ENCODE measurements around the gene CLDN17. TPM values are rescaled to one million over a fixed set of nuclear protein-coding genes. Genes with fewer than 3 reads are reported as not detected.

Gene CLDN17, protein sequence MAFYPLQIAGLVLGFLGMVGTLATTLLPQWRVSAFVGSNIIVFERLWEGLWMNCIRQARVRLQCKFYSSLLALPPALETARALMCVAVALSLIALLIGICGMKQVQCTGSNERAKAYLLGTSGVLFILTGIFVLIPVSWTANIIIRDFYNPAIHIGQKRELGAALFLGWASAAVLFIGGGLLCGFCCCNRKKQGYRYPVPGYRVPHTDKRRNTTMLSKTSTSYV
- total RNA-seq, result not detected in 2 replicates
- not detected for polyA plus RNA-seq (2012)

DNA sequence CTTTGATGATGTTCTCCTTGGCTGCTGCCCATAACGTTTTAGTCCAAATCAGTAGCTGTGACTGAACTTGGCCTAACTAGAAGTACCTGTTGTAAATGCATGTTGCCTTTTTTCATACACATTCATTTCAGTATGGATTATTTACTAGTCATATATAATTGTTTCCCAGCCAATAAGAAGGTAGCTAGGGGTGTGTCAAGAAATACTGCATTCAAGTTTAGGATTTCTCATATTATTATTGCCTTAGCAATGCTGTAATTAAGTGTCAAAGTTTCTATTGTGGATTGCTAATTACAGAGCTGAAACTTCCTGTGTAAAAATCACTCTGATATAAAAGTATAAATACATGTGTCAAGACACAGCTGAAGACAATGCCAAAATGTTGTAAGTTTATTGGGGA, at the start of gene CLDN17:
Gene CLDN17, minus strand, starts transcription at position 101 of the 400 bp plus-strand sequence. CDS start 188 bp downstream, outside the sequence.
- no peak for DNase-seq (ENCODE audit: low read depth)

DNA sequence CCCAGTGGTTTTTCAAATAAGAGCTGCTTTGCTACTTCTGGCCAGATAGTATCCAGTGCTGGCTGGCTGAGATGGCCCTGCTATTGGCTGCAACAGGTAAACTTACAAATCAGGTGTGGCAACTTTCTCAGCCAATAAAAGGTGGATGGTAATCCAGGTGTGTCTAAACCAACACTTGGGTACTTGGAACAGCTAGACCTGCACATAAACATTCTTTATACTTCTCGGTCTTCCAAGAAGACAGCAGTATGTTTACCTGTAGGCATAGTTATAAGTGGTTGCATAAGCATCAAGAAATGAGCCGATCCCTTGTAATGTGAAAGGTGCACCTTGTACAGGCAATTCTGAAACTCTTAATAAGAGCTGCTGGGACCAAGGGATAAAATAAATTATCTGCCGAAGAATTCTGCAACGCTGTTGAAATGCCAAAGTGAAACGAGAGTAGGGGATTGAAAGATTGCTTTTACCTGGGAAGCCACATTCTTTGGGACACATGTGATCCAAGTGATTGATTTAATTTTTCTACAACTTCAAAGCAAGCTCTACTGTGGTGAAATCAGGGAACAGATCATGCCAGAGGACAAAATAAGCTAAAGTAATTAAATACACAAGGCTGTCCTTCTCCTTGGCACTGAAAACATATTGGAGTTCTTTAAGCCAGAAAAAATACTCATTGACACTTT, 49.6 kb upstream of the CLDN17 start, which contains the start of gene CLDN8:
Gene CLDN8, minus strand, starts transcription at position 57 of the 683 bp plus-strand sequence. CDS start 172 bp downstream, outside the sequence.
- no peak for DNase-seq (ENCODE audit: low read depth)

DNA sequence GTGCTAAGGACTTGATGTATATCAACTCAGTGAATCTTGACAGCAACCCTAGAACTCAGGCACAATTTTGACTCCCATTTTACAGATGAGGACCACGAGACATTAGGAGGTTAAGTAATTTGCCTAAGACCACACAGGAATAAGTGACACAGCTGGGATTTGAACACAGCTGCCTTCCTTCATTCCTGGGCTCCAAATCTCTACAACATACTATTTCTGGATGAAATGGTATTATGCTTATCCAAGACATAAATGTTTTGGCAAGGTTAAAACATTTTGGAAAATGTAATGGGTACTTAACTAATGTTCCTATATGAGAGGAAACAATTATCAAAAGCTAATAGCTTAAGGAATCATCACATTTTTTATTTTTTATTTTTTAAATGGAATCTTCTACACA, 44.5 kb upstream of the CLDN17 start:
- DNase-seq (ENCODE audit: low read depth), result no peak

DNA sequence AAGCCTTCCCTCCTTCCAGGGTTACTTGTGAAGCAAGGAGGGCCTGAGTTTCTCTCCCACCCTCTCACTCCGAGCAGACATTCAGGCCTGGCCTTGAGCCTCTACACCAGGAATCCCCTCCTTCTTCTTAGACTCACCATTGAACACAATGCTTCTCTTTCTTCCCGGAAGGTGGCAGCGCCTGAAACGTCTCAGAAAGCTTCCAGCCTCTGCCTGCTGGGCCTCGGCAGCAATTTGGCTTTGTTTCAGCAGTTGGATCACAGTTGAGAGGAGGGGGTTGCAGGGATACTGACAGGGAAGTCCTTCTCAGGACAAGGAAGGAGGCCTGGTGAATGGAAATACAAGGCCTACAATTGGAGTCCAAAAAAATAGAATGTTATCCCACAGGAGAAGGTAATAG, 43.0 kb upstream of the CLDN17 start:
- no peak for DNase-seq (ENCODE audit: low read depth)

DNA sequence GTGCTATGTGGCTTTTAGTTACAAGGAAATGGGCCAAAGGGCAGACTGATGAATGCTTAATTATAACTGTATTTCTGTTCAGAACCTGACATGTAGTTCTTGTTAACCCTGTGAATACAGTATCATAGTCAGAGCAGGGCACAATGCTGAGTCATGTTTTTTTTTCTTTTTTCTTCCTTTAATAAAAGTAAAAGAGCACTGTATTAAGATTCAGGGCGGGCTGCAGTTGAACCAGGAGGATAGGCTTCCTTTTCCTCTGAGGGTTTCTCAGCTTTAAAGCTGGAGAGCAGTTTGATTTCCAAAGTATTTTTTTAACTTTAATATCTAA, 40.6 kb upstream of the CLDN17 start:
- no peak for DNase-seq (ENCODE audit: low read depth)

DNA sequence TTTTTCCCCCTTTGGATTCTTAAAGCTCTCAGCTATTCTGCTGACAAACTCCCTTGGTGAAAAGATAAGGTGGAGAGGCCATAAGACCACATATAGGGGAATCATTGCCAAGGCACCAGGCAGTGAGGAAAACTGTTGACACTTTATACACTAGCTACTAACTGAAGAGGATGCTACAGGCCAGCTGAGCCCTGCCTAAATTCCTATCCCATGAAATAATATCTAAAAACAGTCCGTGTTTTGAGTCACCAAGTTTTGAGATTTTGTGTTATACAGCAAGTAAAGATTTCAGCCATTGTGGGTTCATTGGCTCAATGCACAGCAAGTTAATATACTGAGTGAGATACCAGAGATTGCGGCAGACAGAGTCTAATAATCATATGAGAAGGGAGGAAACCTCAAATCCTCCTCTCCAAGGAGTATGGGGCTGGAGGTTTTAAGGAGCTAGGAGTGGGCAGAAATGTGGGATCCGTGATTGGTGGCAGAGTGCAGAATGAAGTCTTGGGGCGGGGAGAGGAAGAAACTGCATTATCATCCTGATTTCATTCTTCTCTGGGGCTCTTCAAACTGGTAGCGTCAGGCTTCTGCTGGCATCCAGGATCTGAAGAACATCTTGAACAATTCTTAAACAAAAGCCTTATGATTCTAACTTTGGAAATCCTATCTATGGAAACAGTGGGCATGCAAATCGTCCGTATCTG, 40.1 kb upstream of the CLDN17 start:
- no peak for DNase-seq (ENCODE audit: low read depth)

DNA sequence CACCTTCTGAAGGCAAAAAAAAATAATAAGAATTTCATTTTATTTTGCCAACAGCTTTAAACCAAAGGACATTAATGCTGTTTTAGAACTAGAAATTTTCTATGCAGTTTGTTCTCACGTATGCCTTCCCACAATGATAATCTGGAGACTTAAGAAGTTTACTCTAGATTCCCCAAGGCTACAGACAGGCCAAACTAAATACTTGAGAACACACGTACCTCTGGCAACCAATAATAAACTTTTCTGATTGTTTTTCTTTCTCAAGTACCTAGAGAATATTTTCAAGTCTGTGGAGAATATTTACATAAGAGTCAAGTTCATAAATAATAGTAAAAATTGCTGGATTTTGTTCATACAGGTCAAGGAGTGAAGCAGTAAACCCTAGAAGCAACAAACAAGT, 33.4 kb upstream of the CLDN17 start:
- no peak for DNase-seq (ENCODE audit: low read depth)

DNA sequence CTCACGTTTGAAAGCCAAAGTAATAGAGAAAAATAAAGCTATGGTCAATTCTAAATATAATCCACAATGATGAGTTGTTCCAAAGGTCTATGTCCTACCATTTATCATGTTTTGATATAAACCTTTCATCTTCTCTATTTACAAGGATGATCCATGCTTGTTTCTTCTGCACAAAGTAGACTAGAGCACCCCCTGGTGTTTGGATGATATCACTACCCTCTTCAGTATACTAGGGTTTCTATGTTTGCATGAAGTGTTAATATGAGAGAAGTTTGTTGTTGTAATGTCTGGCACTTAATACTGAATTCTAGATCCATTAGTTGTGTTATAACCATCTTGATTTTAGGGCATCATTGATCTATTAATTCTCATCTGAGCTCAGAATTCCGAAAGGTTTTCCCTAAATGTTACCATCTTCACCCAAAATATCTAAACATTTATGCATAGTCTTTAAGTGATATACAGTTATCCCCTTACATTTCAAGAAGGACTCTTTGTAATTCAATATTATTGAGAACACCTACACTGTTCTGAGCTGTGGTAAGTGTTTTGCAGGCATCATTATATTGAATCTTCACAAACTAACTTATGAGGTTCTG, 28.2 kb upstream of the CLDN17 start:
- DNase-seq (ENCODE audit: low read depth), result no peak

DNA sequence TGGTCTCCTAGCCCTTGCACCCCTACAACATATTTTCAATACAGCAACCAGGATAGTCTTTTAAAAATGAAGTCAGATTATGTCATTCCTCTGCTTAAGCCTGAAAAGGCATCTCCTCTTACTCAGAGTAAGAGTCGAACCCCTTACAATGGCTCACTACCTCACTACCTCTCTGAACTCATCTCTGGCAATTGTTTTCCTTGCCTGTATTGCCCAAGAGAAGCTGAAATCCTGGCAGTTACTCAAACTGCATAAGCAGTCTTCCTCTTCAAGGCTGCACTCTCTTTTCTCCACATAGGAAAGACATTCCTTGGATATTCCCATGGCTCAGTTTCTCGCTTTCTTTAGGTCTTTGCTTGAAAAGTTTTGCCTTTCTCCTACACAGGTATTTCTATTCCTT, 26.6 kb upstream of the CLDN17 start:
- no peak for DNase-seq (ENCODE audit: low read depth)

DNA sequence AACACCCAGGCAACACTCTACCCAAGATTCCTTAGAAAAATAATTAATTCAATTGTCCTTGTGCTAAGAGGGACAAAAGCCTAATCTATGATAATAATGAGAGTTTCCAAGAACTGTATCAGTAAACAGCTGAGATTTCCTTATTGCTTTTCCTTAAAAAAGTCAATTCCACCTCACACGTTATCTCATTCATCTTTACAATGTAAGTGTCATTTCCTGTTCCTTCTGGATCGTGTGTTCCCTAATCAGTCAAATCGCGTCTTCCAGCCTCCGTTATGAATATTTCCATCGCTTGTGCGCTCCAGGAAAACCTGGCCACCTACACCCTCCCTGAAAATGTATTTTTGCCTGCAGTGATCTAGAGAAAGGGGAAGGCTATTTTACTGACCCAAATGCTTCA, 23.9 kb upstream of the CLDN17 start:
- no peak for DNase-seq (ENCODE audit: low read depth)

DNA sequence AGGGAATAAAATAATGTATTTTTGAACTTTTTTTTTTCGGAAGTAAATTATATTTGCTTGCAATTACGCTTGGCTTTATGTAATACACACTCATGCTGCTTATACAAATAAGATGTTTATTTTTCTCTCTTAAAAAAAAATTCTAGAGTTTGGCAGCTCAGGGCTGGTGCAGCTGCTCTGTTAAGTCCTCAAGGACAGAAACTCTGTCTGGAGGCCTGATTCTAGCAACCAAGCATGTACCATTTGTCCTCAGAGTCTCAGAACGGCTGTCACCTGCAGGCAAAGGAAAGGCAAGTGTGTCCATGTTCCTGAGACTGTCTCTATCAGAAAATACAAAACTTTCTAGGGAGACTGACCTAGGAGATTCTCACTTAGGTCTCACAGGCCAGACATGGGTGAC, 23.2 kb upstream of the CLDN17 start:
- no peak for DNase-seq (ENCODE audit: low read depth)

DNA sequence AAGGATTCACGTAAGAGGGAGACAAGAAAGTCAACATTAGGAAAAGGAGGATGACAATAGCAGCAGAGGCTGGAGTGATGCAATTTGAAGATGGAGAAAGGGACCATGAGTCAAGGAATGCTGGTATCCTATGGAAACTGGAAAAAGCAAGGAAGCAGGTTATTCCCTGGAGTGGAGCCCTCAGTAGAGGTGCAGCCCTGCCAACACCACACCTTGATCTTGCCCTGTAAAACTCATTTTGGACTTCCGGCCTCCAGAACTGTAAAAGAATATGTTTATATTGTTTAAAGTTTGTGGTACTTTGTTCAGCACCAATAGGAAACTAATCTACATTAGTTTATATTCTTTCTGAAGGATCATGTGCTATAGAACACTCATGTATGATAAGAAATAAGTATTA, 19.6 kb upstream of the CLDN17 start:
- DNase-seq (ENCODE audit: low read depth), result no peak

DNA sequence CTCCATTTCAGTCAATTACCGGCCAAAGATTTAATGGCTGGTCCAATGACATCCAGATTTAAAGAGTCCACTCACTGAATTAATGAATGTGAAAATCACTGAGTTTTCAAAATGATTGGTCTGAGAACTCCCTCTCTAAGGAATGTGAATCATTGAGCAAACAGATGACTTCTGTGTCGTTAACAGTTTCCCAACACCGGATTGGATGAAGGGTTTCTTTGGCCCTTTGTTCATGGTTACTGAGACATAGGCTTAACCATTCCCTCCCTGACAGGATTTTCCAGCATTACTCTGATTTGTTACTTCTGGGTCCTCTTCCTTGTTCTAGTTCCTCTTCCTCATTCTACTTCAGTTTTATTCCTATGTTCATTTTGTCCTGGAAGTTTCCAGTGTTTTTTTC, 1.5 kb upstream of the CLDN17 start:
- DNase-seq (ENCODE audit: low read depth), result no peak

DNA sequence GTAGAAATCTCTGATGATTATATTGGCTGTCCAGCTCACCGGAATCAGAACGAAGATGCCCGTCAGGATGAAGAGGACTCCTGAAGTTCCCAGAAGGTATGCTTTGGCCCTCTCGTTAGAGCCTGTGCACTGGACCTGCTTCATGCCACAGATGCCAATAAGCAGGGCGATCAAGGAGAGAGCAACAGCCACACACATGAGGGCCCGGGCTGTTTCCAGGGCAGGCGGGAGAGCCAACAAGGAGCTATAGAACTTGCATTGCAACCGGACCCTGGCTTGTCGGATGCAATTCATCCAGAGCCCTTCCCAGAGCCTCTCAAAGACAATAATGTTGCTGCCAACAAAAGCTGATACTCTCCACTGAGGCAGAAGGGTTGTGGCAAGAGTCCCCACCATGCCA, 434 bp downstream of the CLDN17 start:
- no peak for DNase-seq (ENCODE audit: low read depth)

DNA sequence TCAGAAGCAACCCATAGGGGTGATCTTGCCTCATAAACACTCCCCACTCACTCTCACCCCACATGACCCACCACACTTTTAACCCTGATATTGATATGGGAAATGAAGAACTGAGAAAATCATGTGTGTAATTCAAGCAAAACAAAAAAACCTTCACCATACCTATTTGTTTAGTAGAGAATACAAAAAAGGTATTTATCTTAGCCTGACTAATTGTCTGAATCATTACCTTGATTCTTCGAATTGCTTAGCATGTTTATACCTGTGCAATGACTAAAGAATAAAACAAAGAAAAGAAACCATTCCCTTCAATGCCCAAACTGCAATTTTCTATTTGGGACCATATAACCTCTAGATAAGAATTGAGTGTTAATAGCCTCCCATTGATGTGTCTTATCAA, 1.8 kb downstream of the CLDN17 start:
- no peak for DNase-seq (ENCODE audit: low read depth)

DNA sequence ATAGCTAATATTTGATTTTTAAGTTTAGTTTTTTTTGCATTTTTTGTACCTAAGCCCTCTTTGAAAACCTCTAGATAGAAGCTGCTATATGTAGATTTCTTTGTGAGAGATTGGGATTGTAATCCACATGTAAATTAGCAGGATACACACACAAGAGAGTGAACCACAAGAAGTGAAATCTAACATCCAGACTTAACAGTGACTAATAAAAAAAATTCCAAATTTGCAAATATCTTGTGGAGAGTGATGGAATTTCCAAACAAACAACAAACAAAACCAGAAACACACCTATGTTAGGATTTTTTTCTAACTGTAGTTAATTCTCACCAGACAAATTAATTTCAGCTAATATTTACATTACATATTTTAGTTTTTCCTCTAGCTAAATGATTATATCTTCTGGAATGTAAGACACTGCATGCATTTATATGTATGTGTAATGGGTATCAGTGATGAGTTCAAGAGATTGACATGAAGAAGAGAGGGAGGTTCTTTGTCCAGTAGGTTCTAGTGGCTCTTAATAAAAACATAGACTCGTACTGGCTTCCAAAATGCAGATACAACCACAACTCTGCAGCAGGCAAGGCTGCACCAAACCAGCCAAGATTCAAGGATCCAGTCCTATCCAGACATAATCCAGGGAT, 12.8 kb downstream of the CLDN17 start:
- no peak for DNase-seq (ENCODE audit: low read depth)

DNA sequence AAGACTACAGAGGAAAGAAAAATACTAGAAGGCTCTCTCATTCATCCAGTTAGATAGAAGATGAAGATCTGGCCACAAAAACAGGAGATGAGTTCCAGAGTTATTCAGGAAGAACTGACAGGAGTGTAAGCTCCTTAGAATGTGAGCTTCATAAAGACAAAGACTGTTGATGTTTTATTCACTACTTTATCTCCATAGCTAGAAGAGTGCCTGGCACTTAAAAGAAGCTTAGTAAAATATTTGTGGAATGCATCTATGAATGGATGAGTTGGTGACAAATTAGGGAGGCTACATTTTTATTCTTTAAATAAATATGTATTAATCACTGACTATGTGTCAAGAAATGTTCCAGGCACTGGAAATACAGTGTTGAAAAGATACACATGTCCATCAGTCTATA, 13.8 kb downstream of the CLDN17 start:
- DNase-seq (ENCODE audit: low read depth), result no peak

DNA sequence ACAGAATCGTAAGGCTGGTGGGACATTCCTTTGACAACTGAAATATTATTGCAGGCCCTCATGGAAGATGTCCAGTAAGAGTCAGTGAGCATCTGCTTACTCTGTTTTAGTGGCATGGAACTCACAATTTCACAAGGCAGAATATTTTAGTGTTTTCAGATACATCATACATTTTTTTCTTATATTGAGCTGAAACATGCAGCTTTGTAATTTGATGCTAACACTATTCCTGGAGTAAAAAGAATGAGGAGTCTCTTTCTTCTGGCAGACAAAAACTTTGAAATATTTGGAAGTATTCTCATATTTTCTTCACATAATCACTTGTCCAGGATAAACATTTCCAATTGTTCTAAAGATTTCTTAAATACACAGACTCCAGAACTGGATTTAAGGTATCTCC, 17.7 kb downstream of the CLDN17 start:
- DNase-seq (ENCODE audit: low read depth), result no peak

DNA sequence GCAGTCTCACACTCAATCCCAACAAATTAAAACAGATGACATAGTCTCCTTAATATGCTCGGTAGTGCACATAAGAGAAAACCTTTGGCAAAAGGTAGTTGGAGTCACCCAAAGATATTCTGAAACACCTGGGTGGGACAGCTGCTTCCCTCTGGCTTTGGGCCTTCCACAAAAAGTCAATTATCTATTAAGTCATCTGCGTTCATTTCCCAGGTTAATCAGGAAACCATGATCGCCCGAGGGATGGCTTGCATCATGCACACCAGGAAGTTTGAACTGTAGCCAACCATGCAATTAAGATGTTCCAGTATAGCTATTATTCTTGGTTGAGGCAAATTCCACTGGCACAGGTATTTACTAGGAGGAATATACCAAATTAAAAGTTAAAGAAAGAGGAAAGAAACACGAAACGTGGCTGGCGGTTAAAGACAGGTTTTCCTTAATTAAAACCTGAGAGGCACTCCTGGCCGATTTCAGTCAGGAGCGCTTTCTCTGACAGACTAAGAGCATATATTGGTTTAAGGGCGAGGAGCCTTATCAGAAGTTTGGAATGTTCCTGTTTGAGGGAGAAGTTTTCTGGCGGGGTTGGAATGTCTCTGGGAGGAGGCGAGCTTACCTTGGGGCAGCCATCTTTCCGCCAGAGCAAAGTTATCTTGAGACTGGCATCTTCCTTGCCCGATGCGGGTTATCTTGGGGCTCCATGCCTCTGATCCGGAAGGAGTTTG, 19.9 kb downstream of the CLDN17 start:
- no peak for DNase-seq (ENCODE audit: low read depth)

DNA sequence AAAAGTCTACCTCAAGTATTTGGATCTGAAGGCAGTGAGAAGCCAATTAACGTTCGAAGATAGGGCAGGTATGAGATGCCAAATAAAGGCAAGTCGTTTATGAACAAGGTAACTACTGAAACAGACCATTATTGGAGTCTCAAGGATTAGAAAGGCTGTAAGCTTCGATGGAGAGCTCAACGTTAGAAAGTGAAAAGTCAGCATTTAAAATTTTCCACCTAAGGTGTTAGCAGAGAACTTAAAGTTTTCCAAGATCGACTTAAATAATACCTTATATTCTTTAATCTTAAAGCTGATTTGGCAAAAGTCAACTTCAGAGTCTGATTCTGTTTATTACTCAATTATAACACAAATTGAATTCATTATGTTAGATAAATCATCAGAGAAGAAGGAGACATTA, 28.1 kb downstream of the CLDN17 start:
- DNase-seq (ENCODE audit: low read depth), result no peak

DNA sequence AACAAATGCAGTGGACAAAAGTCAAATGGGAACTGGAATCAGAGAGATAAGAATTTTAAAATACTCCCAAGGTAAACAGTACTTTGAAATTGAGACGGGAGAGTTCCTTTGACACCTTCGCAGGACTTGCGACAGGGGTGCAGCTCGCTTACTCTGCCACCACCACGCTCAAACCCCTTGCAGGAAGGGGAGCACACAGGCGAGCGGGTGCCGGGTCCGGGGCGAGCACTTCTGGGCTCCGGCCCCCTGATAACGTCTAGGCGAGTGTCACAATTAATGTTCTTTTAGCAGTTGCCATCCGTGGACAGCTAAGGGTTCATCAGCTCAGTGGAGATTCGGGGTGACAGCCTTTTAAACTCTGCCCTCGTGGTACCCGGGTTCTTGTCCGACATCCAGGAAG, 37.4 kb downstream of the CLDN17 start:
- DNase-seq (ENCODE audit: low read depth), result no peak
